GM06990 (cell line): ENCODE measurements around the gene ESRRA.

Experiments
- DNase-seq: peaks from one replicate; pipeline ENCODE4 v3.0.0-alpha.2; 2011; ENCODE audit not compliant: insufficient read length; ENCODE audit errors: extremely low read depth
- H3K27me3 ChIP-seq: replicated peaks from 2 replicates; pipeline ENCODE4 v1.6.0; 2011; ENCODE audit warnings: low read length; ENCODE audit not compliant: control insufficient read depth, insufficient read depth
- H3K36me3 ChIP-seq: 2 replicates; pipeline ENCODE4 v1.5.1; 2011; ENCODE audit warnings: low read length; ENCODE audit not compliant: control insufficient read depth, insufficient read depth
- H3K4me3 ChIP-seq: replicated peaks from 2 replicates; pipeline ENCODE4 v1.5.1; 2011; ENCODE audit warnings: low read depth, mild to moderate bottlenecking, control low read depth, low read length
- CTCF ChIP-seq: IDR thresholded peaks from 2 replicates; pipeline ENCODE4 v1.5.1; 2011; ENCODE audit warnings: low read length, control low read depth, mild to moderate bottlenecking, inconsistent platforms; ENCODE audit not compliant: insufficient read depth, poor library complexity, severe bottlenecking

The ESRRA gene

GRCh38 chr11:64333556-64333955, 28.2 kb downstream of the ESRRA start:
- Histone ChIP-seq H3K36me3 (peaks cover 3% of the 10 kb centered on the region), H3K4me3 (no peak overlapping the region), H3K27me3 (no peaks in the 10 kb centered on the region)
- no peak for DNase-seq
- no peak for TF ChIP-seq CTCF

GRCh38 chr11:64334764-64335735, 29.7 kb downstream of the ESRRA start:
- Histone ChIP-seq H3K4me3 (no peak overlapping the region; the same call in 1 of the 2 replicates), H3K27me3 (no peaks in the 10 kb centered on the region), H3K36me3 (peaks cover 3% of the 10 kb centered on the region)
- TF ChIP-seq CTCF = no peak
- DNase-seq = peak; percentile 81

- TF ChIP-seq CTCF = no peak
- Histone ChIP-seq H3K4me3 (no peak overlapping the region), H3K27me3 (no peaks in the 10 kb centered on the region), H3K36me3 (peaks cover 3% of the 10 kb centered on the region)
- no peak for DNase-seq
These were observed 32.4 kb downstream of the ESRRA start for GRCh38 chr11:64337538-64338249.

- no peak for DNase-seq
- H3K27me3 ChIP-seq = no peaks in the 10 kb centered on the region
- peaks cover 6% of the 10 kb centered on the region for H3K36me3 ChIP-seq
- H3K4me3 ChIP-seq = no peak overlapping the region
- TF ChIP-seq CTCF = no peak
These were observed 33.4 kb downstream of the ESRRA start for GRCh38 chr11:64338716-64339115.

- Histone ChIP-seq H3K36me3 (peaks cover 11% of the 10 kb centered on the region), H3K4me3 (peak overlapping the region; percentile 90), H3K27me3 (no peaks in the 10 kb centered on the region)
- no peak for TF ChIP-seq CTCF
- no peak for DNase-seq
These were observed 34.0 kb downstream of the ESRRA start for GRCh38 chr11:64339286-64339685.
